ENCODE measurements around the gene PC. TPM values are rescaled to one million over a fixed set of nuclear protein-coding genes. Genes with fewer than 3 reads are reported as not detected.
"Not testable (repeated sequence)": the region's sequence is repeated elsewhere in the genome, so short reads cannot be mapped to it uniquely, and the experiment has no call there.

The PC gene
- total RNA-seq, 1 experiment from 2014 or later, result 40.5 TPM

- no peak for TF ChIP-seq CTCF (IDR thresholded peaks at IDR 0.05; ENCODE audit: unreplicated experiment)
- no peaks in the 10 kb centered on the region for H3K9me3 Mint-ChIP-seq (ENCODE audit: low read depth, unreplicated experiment)
- peaks cover 8% of the 10 kb centered on the region for H3K4me1 Mint-ChIP-seq (ENCODE audit: low read depth, unreplicated experiment)
- intact Hi-C loops (cut with micrococcal nuclease; ENCODE audit: unreplicated experiment), result loop anchor here (1.0 to 10.0 kb wide), 2 partner anchors 140 to 260 kb away; no protein-coding TSS in a partner anchor
- no peak for DNase-seq
- BruUV-seq (replicated peaks), result no TSS peak
- CTCF ChIA-PET, result interaction anchor here (0.6 to 1.2 kb wide), 3 partner anchors 107 to 156 kb away, joined by 3 read pairs; no protein-coding TSS in a partner anchor
- peaks cover 25% of the 10 kb centered on the region for H3K36me3 Mint-ChIP-seq (ENCODE audit: insufficient read depth, unreplicated experiment)
- H3K27ac Mint-ChIP-seq (ENCODE audit: unreplicated experiment), result peak overlapping the region; percentile 37
- no peaks in the 10 kb centered on the region for H3K27me3 Mint-ChIP-seq (ENCODE audit: unreplicated experiment)
- no peak overlapping the region for H3K4me3 Mint-ChIP-seq (ENCODE audit: low read depth, unreplicated experiment)
These were observed 123.7 kb downstream of the PC start for GRCh38 chr11:66834539-66834845.

- H3K4me1 Mint-ChIP-seq (ENCODE audit: low read depth, unreplicated experiment); H3K27me3 Mint-ChIP-seq (ENCODE audit: unreplicated experiment); BruUV-seq (replicated peaks); DNase-seq; H3K4me3 Mint-ChIP-seq (ENCODE audit: low read depth, unreplicated experiment); H3K27ac Mint-ChIP-seq (ENCODE audit: unreplicated experiment); H3K9me3 Mint-ChIP-seq (ENCODE audit: low read depth, unreplicated experiment); intact Hi-C loops (cut with micrococcal nuclease; ENCODE audit: unreplicated experiment): not testable (repeated sequence)
- peaks cover 15% of the 10 kb centered on the region for H3K36me3 Mint-ChIP-seq (ENCODE audit: insufficient read depth, unreplicated experiment)
- CTCF ChIA-PET, result interaction anchor here (0.7 kb wide), 1 partner anchor 252 kb away, joined by 4 read pairs; no protein-coding TSS in a partner anchor
These were observed 133.6 kb downstream of the PC start for GRCh38 chr11:66824573-66824972.

GRCh38 chr11:66823700-66824099, 134.5 kb downstream of the PC start:
- Mint-ChIP-seq H3K36me3 (ENCODE audit: insufficient read depth, unreplicated experiment) (peaks cover 10% of the 10 kb centered on the region), H3K9me3 (ENCODE audit: low read depth, unreplicated experiment) (no peaks in the 10 kb centered on the region), H3K4me3 (ENCODE audit: low read depth, unreplicated experiment) (no peak overlapping the region), H3K27me3 (ENCODE audit: unreplicated experiment) (no peaks in the 10 kb centered on the region), H3K4me1 (ENCODE audit: low read depth, unreplicated experiment) (no peaks in the 10 kb centered on the region), H3K27ac (ENCODE audit: unreplicated experiment) (no peak overlapping the region)
- TF ChIP-seq CTCF (IDR thresholded peaks at IDR 0.05; ENCODE audit: unreplicated experiment), result no peak
- intact Hi-C loops (cut with micrococcal nuclease; ENCODE audit: unreplicated experiment), result no loop called here
- no TSS peak for BruUV-seq (replicated peaks)
- CTCF ChIA-PET, result interaction anchor here (0.7 kb wide), 1 partner anchor 111 kb away, joined by 6 read pairs; no protein-coding TSS in a partner anchor
- DNase-seq, result no peak

GRCh38 chr11:66820901-66821300, 137.3 kb downstream of the PC start:
- peaks cover 5% of the 10 kb centered on the region for H3K36me3 Mint-ChIP-seq (ENCODE audit: insufficient read depth, unreplicated experiment)
- DNase-seq, result no peak
- H3K9me3 Mint-ChIP-seq (ENCODE audit: low read depth, unreplicated experiment), result no peaks in the 10 kb centered on the region
- no peak overlapping the region for H3K4me3 Mint-ChIP-seq (ENCODE audit: low read depth, unreplicated experiment)
- no peak for TF ChIP-seq CTCF (IDR thresholded peaks at IDR 0.05; ENCODE audit: unreplicated experiment)
- CTCF ChIA-PET, result no interaction called here
- BruUV-seq (replicated peaks), result no TSS peak
- H3K27ac Mint-ChIP-seq (ENCODE audit: unreplicated experiment), result no peak overlapping the region
- intact Hi-C loops (cut with micrococcal nuclease; ENCODE audit: unreplicated experiment), result no loop called here
- no peaks in the 10 kb centered on the region for H3K27me3 Mint-ChIP-seq (ENCODE audit: unreplicated experiment)
- peaks cover 3% of the 10 kb centered on the region for H3K4me1 Mint-ChIP-seq (ENCODE audit: low read depth, unreplicated experiment)

GRCh38 chr11:66820381-66820780, 137.8 kb downstream of the PC start:
- Mint-ChIP-seq H3K4me3 (ENCODE audit: low read depth, unreplicated experiment) (no peak overlapping the region), H3K27ac (ENCODE audit: unreplicated experiment) (no peak overlapping the region), H3K4me1 (ENCODE audit: low read depth, unreplicated experiment) (peaks cover 8% of the 10 kb centered on the region), H3K36me3 (ENCODE audit: insufficient read depth, unreplicated experiment) (peaks cover 5% of the 10 kb centered on the region), H3K27me3 (ENCODE audit: unreplicated experiment) (no peaks in the 10 kb centered on the region), H3K9me3 (ENCODE audit: low read depth, unreplicated experiment) (no peaks in the 10 kb centered on the region)
- intact Hi-C loops (cut with micrococcal nuclease; ENCODE audit: unreplicated experiment), result no loop called here
- CTCF ChIA-PET, result no interaction called here
- no peak for DNase-seq
- no TSS peak for BruUV-seq (replicated peaks)
- no peak for TF ChIP-seq CTCF (IDR thresholded peaks at IDR 0.05; ENCODE audit: unreplicated experiment)

Data from Calu3 (cell line).